Measurements from ENCODE around the gene NCDN.

The NCDN gene

GRCh38 chr1:35563166-35563565 is 5.6 kb downstream of the NCDN start:
- no peak for TF ChIP-seq TAF1 (IDR thresholded peaks at IDR 0.05; ENCODE audit: borderline replicate concordance, insufficient read depth, low read length)

DNA sequence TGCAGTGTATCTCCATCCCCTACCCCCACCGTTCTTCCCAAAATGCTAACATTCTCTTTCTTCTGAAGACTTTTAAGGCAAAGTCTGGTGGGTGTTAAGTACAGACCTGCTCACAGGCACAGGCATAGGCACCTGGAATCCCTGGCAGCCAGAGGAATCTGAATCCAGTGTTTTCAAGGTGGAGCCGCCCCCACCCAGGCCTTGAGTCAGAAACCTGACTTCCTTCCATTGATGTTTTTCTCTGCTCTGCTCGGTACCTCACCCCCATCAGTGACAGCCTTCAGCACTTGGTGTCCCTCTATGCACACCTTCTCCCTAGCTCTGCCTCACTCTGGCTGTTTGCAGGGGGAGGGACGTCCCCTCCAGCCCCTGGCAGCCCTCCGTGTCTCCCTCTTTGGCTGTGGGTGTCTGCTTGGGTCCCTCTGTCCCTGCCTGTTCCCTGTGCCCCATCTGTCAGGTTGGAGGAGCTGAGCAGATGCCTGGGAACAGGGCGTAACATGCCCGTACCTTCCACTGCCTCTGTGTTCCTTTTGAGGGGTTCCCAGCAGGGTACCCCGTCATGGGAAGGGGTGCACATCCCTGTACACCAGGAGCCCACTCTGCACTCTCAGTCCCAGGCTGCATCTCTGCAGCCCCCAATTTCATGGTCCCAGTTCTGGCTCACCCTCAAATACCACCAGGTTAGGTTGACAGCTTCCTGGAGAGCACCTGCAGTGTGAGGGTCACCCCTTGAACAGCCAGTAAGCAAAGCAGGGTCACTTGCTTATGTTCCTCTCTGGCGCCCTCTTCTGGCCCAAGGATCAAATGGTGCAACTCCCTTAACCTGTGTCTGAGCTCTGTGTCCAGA is 6.7 kb downstream of the NCDN start:
- no peak for TF ChIP-seq SIN3A (IDR thresholded peaks at IDR 0.05; ENCODE audit: borderline replicate concordance, insufficient read depth, low read length)
- TF ChIP-seq TAF1 (IDR thresholded peaks at IDR 0.05; ENCODE audit: borderline replicate concordance, insufficient read depth, low read length): no peak
- no peak for TF ChIP-seq FOXP2 (optimal IDR thresholded peaks at IDR 0.05; ENCODE audit: borderline replicate concordance, extremely low read depth, extremely low read length, insufficient read depth)
- TF ChIP-seq REST (IDR thresholded peaks at IDR 0.05; ENCODE audit: insufficient read depth in 1 of 2, low read depth in 2 of 2, low read length in 2 of 2): no peak
- TF ChIP-seq POLR2AphosphoS5 (IDR thresholded peaks at IDR 0.05; ENCODE audit: low read depth, low read length): no peak

DNA sequence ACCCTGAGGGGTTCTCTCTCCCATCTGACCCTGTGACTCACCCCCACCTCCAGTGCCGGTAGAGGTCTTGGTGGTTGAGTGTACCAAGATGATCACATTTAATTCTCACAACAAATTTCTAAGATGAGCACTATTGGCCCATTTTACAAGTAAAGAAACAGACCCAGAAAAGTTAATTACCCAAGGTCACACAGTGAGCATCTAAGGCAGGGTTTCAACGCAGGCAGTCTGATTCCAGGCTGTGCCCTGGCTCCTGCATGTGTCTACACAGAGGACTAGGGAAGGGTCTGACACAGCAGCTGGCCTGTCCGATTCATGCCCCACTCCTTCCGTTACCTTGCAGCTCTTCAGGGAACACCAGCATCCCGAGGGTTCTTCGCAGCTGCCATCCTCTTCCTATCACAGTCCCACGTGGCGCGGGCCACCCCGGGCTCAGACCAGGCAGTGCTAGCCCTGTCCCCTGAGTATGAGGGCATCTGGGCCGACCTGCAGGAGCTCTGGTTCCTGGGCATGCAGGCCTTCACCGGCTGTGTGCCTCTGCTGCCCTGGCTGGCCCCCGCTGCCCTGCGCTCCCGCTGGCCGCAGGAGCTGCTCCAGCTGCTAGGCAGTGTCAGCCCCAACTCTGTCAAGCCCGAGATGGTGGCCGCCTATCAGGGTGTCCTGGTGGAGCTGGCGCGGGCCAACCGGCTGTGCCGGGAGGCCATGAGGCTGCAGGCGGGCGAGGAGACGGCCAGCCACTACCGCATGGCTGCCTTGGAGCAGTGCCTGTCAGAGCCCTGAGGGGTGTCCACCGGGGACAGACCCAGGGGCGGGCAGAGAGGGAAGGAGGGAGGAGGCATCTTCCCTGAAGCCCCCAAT is 7.5 kb downstream of the NCDN start:
- TF ChIP-seq REST (IDR thresholded peaks at IDR 0.05; ENCODE audit: insufficient read depth in 1 of 2, low read depth in 2 of 2, low read length in 2 of 2): no peak
- TF ChIP-seq FOXP2 (optimal IDR thresholded peaks at IDR 0.05; ENCODE audit: borderline replicate concordance, extremely low read depth, extremely low read length, insufficient read depth): no peak
- TF ChIP-seq SIN3A (IDR thresholded peaks at IDR 0.05; ENCODE audit: borderline replicate concordance, insufficient read depth, low read length): no peak
- TF ChIP-seq TAF1 (IDR thresholded peaks at IDR 0.05; ENCODE audit: borderline replicate concordance, insufficient read depth, low read length): no peak
- TF ChIP-seq POLR2AphosphoS5 (IDR thresholded peaks at IDR 0.05; ENCODE audit: low read depth, low read length): no peak

- TF ChIP-seq SIN3A (IDR thresholded peaks at IDR 0.05; ENCODE audit: borderline replicate concordance, insufficient read depth, low read length) (no peak), TAF1 (IDR thresholded peaks at IDR 0.05; ENCODE audit: borderline replicate concordance, insufficient read depth, low read length) (no peak), POLR2AphosphoS5 (IDR thresholded peaks at IDR 0.05; ENCODE audit: low read depth, low read length) (no peak), FOXP2 (optimal IDR thresholded peaks at IDR 0.05; ENCODE audit: borderline replicate concordance, extremely low read depth, extremely low read length, insufficient read depth) (no peak), REST (IDR thresholded peaks at IDR 0.05; ENCODE audit: insufficient read depth in 1 of 2, low read depth in 2 of 2, low read length in 2 of 2) (no peak)
Measured at GRCh38 chr1:35565742-35566133, 8.1 kb downstream of the NCDN start.

GRCh38 chr1:35567947-35568558 is 10.5 kb downstream of the NCDN start:
- TF ChIP-seq TAF1 (IDR thresholded peaks at IDR 0.05; ENCODE audit: borderline replicate concordance, insufficient read depth, low read length): no peak
- TF ChIP-seq REST (IDR thresholded peaks at IDR 0.05; ENCODE audit: insufficient read depth in 1 of 2, low read depth in 2 of 2, low read length in 2 of 2): no peak
- TF ChIP-seq SIN3A (IDR thresholded peaks at IDR 0.05; ENCODE audit: borderline replicate concordance, insufficient read depth, low read length): no peak
- TF ChIP-seq POLR2AphosphoS5 (IDR thresholded peaks at IDR 0.05; ENCODE audit: low read depth, low read length): no peak
- TF ChIP-seq FOXP2 (optimal IDR thresholded peaks at IDR 0.05; ENCODE audit: borderline replicate concordance, extremely low read depth, extremely low read length, insufficient read depth): no peak
